K562 (cell line): ENCODE data around the gene ENDOV. TPM values are rescaled to one million over a fixed set of nuclear protein-coding genes. Genes with fewer than 3 reads are reported as not detected.

Experiments used
- ATF7 ChIP-seq: fragments of 450-650 bp; IDR thresholded peaks from 2 replicates; pipeline ENCODE4 v1.7.1; 2014; ENCODE audit warnings: mild to moderate bottlenecking, moderate library complexity
- BRCA1 ChIP-seq, 2 experiments: fragments of 450-650 bp in 1 of 2; sonication (generic) in 1 of 2; formaldehyde crosslinking in 1 of 2; IDR thresholded peaks; 2 replicates each; pipeline versions ENCODE4 v1.5.0 to v1.6.1; 2017 to 2020; ENCODE audit warnings: mild to moderate bottlenecking in 1 of 2, missing genetic modification reagents in 1 of 2
- GABPB1 ChIP-seq: sonication (generic); formaldehyde crosslinking; IDR thresholded peaks from 2 replicates; pipeline ENCODE4 v1.8.0; 2022; ENCODE audit warnings: mild to moderate bottlenecking, missing genetic modification reagents
- JUN ChIP-seq, 2 experiments: sonication (generic) in 1 of 2; formaldehyde crosslinking in 1 of 2; IDR thresholded peaks; 2 replicates each; pipeline versions ENCODE4 v1.6.1 to v1.8.0; 2012 to 2022; ENCODE audit warnings: borderline replicate concordance in 2 of 2, mild to moderate bottlenecking in 2 of 2, improper control_type of control experiment in 1 of 2, low read depth in 1 of 2, low read length in 1 of 2, missing genetic modification reagents in 1 of 2
- KLF13 ChIP-seq: fragments of 450-650 bp; IDR thresholded peaks from 2 replicates; pipeline ENCODE4 v1.6.1; 2016; ENCODE audit warnings: missing genetic modification characterization, low read depth, mild to moderate bottlenecking, missing compliant biosample characterization, moderate library complexity, borderline replicate concordance
- NR2C2 ChIP-seq, 2 experiments: fragments of 200-800 bp in 1 of 2; sonication (Bioruptor generic) in 1 of 2; sonication (generic) in 1 of 2; formaldehyde crosslinking in 1 of 2; IDR thresholded peaks; 2 replicates each; pipeline versions ENCODE4 v1.6.1 to v1.8.0; 2016 to 2022; ENCODE audit warnings: mild to moderate bottlenecking in 1 of 2, missing compliant biosample characterization in 1 of 2, missing genetic modification characterization in 1 of 2, missing genetic modification reagents in 1 of 2
- SUPT5H ChIP-seq: fragments of 450-650 bp; IDR thresholded peaks from 2 replicates; pipeline ENCODE4 v1.6.1; 2016
- TEAD2 ChIP-seq: fragments of 450-650 bp; IDR thresholded peaks from 2 replicates; pipeline ENCODE4 v1.6.1; 2016; ENCODE audit warnings: missing genetic modification characterization, control low read depth, missing compliant biosample characterization
- ZNF583 ChIP-seq: fragments of 250-450 bp; sonication (Bioruptor Pico); IDR thresholded peaks from 2 replicates; pipeline ENCODE4 v1.4.0; 2020
- polyA plus RNA-seq, 8 experiments: library from polyadenylated mRNA; depleted of rRNA in 4 of 8; stranded (reverse) in 5 of 8; unstranded in 3 of 8; fragments of >200 nt; fragmentation: Nextera tagmentation in 2 of 8; fragmentation: Illumina TruSeq in 1 of 8; extraction: Ambion mirVana in 2 of 8; extraction: Trizol in 1 of 8; gene quantifications; 2 replicates each; pipeline versions ENCODE4 v1.2.1 to v1.2.3, GENCODE V29; 2011 to 2014; ENCODE audit warnings: inconsistent platforms in 1 of 8, missing spikeins in 1 of 8
- total RNA-seq, 7 experiments: library from RNA; depleted of rRNA in 6 of 7; stranded (reverse); fragments of >200 nt in 6 of 7; fragmentation: Illumina TruSeq in 2 of 7; extraction: Trizol in 2 of 7; gene quantifications; 2 replicates each; pipeline versions ENCODE4 v1.2.1 to v1.2.3, GENCODE V29; 2011 to 2021; ENCODE audit warnings: low replicate concordance in 1 of 7
- TF ChIP-seq, protein P1 (sequence below), 2 experiments: fragments of 450-650 bp; IDR thresholded peaks; 2 replicates each; pipeline ENCODE4 v1.6.1; 2016
- TF ChIP-seq, protein P2 (sequence below), 2 experiments: fragments of 450-650 bp; formaldehyde crosslinking in 1 of 2; IDR thresholded peaks; 2 replicates each; pipeline versions ENCODE4 v1.4.0 to v1.6.1; 2014 to 2020; ENCODE audit warnings: mild to moderate bottlenecking in 2 of 2, borderline replicate concordance in 1 of 2, low read depth in 1 of 2

ENDOV gene
- total and polyA plus RNA-seq, 9 of the 15 experiments (the other 6 are each of a cell fraction or from before 2014, with no cell fraction given): 1.2 to 8.2 (median 3.7) TPM

DNA sequence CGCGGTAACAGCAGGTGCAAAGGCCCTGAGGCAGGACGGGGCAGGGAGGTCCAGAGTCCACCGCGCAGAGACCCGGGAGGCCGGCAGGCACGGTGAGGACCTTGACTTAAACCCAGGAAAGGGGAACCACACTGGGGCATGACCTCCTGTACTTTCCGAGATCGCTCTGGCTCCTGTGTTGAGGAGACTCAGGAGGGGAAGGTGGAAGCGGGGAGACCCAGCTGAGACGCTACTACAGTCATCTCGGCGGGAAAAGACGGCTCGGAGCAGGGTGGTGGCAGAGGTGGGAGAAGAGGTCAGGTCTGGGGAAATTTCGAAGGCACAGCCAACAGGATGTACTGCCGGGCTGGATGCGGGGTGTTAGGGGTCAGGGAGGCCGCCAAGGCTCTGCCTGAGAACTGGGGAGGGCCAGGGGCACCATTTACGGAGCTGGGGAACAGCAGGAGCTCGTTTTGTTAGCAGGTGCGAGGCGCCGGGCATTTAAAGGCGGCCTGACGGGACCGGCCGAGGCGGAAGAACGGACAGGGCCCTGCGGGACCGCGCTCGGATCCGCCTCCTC, 39.1 kb downstream of the ENDOV start (continued):
- TF ChIP-seq, protein P1, sequence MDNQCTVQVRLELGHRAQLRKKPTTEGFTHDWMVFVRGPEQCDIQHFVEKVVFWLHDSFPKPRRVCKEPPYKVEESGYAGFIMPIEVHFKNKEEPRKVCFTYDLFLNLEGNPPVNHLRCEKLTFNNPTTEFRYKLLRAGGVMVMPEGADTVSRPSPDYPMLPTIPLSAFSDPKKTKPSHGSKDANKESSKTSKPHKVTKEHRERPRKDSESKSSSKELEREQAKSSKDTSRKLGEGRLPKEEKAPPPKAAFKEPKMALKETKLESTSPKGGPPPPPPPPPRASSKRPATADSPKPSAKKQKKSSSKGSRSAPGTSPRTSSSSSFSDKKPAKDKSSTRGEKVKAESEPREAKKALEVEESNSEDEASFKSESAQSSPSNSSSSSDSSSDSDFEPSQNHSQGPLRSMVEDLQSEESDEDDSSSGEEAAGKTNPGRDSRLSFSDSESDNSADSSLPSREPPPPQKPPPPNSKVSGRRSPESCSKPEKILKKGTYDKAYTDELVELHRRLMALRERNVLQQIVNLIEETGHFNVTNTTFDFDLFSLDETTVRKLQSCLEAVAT (IDR thresholded peaks at IDR 0.05): 0 out of 4 replicates have a peak, but pooled peaks of 1 of the 2 experiments have one; percentile 12
- TF ChIP-seq GABPB1 (CRISPR knock-in tag) (no peak), NR2C2 (CRISPR knock-in tag; IDR thresholded peaks at IDR 0.05) (no peak), NR2C2 (tag; IDR thresholded peaks at IDR 0.05) (no peak), ATF7 (no peak), TEAD2 (tag) (no peak), JUN (IDR thresholded peaks at IDR 0.05; ENCODE audit: borderline replicate concordance, low read depth, low read length) (no peak), JUN (CRISPR knock-in tag; IDR thresholded peaks at IDR 0.05; ENCODE audit: borderline replicate concordance) (0 out of 2 replicates have a peak, but pooled peaks have one; percentile 45), BRCA1 (IDR thresholded peaks at IDR 0.05) (no peak), BRCA1 (CRISPR knock-in tag; IDR thresholded peaks at IDR 0.05) (0 out of 2 replicates have a peak, but pooled peaks have one; percentile 30), ZNF583 (CRISPR knock-in tag) (no peak), SUPT5H (0 out of 2 replicates have a peak, but pooled peaks have one; percentile 7), KLF13 (tag) (no peak)
- TF ChIP-seq, protein P2, sequence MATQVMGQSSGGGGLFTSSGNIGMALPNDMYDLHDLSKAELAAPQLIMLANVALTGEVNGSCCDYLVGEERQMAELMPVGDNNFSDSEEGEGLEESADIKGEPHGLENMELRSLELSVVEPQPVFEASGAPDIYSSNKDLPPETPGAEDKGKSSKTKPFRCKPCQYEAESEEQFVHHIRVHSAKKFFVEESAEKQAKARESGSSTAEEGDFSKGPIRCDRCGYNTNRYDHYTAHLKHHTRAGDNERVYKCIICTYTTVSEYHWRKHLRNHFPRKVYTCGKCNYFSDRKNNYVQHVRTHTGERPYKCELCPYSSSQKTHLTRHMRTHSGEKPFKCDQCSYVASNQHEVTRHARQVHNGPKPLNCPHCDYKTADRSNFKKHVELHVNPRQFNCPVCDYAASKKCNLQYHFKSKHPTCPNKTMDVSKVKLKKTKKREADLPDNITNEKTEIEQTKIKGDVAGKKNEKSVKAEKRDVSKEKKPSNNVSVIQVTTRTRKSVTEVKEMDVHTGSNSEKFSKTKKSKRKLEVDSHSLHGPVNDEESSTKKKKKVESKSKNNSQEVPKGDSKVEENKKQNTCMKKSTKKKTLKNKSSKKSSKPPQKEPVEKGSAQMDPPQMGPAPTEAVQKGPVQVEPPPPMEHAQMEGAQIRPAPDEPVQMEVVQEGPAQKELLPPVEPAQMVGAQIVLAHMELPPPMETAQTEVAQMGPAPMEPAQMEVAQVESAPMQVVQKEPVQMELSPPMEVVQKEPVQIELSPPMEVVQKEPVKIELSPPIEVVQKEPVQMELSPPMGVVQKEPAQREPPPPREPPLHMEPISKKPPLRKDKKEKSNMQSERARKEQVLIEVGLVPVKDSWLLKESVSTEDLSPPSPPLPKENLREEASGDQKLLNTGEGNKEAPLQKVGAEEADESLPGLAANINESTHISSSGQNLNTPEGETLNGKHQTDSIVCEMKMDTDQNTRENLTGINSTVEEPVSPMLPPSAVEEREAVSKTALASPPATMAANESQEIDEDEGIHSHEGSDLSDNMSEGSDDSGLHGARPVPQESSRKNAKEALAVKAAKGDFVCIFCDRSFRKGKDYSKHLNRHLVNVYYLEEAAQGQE (IDR thresholded peaks at IDR 0.05; ENCODE audit: borderline replicate concordance): no peak
- TF ChIP-seq, protein P2 (CRISPR knock-in tag; IDR thresholded peaks at IDR 0.05; ENCODE audit: low read depth): no peak
